Keratinocyte (primary cell): ENCODE measurements around the gene STK40. TPM values are rescaled to one million over a fixed set of nuclear protein-coding genes. Genes with fewer than 3 reads are reported as not detected.

Source experiments
- DNase-seq: peaks from one replicate; pipeline ENCODE4 v3.0.0-alpha.2; 2011; ENCODE audit warnings: low read depth, missing footprints, low spot score
- FAIRE-seq: peaks from 2 replicates; lab custom pipeline; 2011; peaks lifted over from hg19 to GRCh38; lab: Jason Lieb, UNC
- H2AFZ ChIP-seq: 2 replicates; pipeline ENCODE4 v1.6.0; 2012; ENCODE audit warnings: low read length, control low read depth, inconsistent platforms; ENCODE audit not compliant: control insufficient read depth
- H3K27ac ChIP-seq: 2 replicates; pipeline ENCODE4 v1.5.1; 2011; ENCODE audit warnings: low read length; ENCODE audit not compliant: control insufficient read depth, insufficient read depth
- H3K27me3 ChIP-seq: 3 replicates; pipeline ENCODE4 v1.6.0; 2011; ENCODE audit warnings: low read length; ENCODE audit not compliant: control insufficient read depth, insufficient read depth; ENCODE audit errors: extremely low read depth
- H3K36me3 ChIP-seq, 2 experiments: 2 replicates in 1 of 2; 3 replicates in 1 of 2; pipeline ENCODE4 v1.5.1; 2011; ENCODE audit warnings: low read length in 2 of 2, mild to moderate bottlenecking in 1 of 2; ENCODE audit not compliant: control insufficient read depth in 2 of 2, insufficient read depth in 2 of 2; ENCODE audit errors: extremely low read depth in 1 of 2
- H3K4me1 ChIP-seq: 3 replicates; pipeline ENCODE4 v1.5.1; 2011; ENCODE audit warnings: low read length; ENCODE audit not compliant: control insufficient read depth, insufficient read depth; ENCODE audit errors: extremely low read depth
- H3K4me2 ChIP-seq: 3 replicates; pipeline ENCODE4 v1.6.0; 2011; ENCODE audit warnings: low read depth, low read length; ENCODE audit not compliant: control insufficient read depth, insufficient read depth; ENCODE audit errors: extremely low read depth
- H3K4me3 ChIP-seq, 3 experiments: fragments of 200-600 bp in 1 of 3; sonication (generic) in 1 of 3; 2 replicates in 2 of 3; 3 replicates in 1 of 3; pipeline ENCODE4 v1.5.1; 2011 to 2016; ENCODE audit warnings: low read length in 3 of 3, mild to moderate bottlenecking in 3 of 3, control low read depth in 2 of 3, inconsistent platforms in 1 of 3, low read depth in 1 of 3, mixed read lengths in 1 of 3, mixed run types in 1 of 3, moderate library complexity in 1 of 3; ENCODE audit not compliant: control insufficient read depth in 2 of 3, insufficient read depth in 2 of 3; ENCODE audit errors: extremely low read depth in 1 of 3
- H3K79me2 ChIP-seq: 2 replicates; pipeline ENCODE4 v1.6.0; 2012; ENCODE audit warnings: low read length; ENCODE audit not compliant: control insufficient read depth, insufficient read depth
- H3K9ac ChIP-seq: 3 replicates; pipeline ENCODE4 v1.6.0; 2011; ENCODE audit warnings: low read length; ENCODE audit not compliant: control insufficient read depth, insufficient read depth; ENCODE audit errors: extremely low read depth
- H3K9me1 ChIP-seq: 3 replicates; pipeline ENCODE4 v1.6.0; 2011; ENCODE audit warnings: low read length; ENCODE audit not compliant: control insufficient read depth, insufficient read depth; ENCODE audit errors: extremely low read depth
- H3K9me3 ChIP-seq: 2 replicates; pipeline ENCODE4 v1.5.1; 2012; ENCODE audit warnings: low read depth, low read length; ENCODE audit not compliant: control insufficient read depth
- H4K20me1 ChIP-seq: 3 replicates; pipeline ENCODE4 v1.6.0; 2011; ENCODE audit warnings: low read length; ENCODE audit not compliant: control insufficient read depth, insufficient read depth; ENCODE audit errors: extremely low read depth
- CTCF ChIP-seq, 3 experiments: IDR thresholded peaks in 1 of 3; conservative IDR thresholded peaks in 1 of 3; optimal IDR thresholded peaks in 1 of 3; 2 replicates in 2 of 3; 3 replicates in 1 of 3; pipeline versions ENCODE3 to v1.5.1; 2011; ENCODE audit warnings: low read length in 3 of 3, mild to moderate bottlenecking in 3 of 3, moderate library complexity in 2 of 3, control low read depth in 1 of 3, inconsistent platforms in 1 of 3; ENCODE audit not compliant: insufficient read depth in 2 of 3; ENCODE audit errors: extremely low read depth in 1 of 3
- EZH2 ChIP-seq: IDR thresholded peaks from one replicate; pipeline ENCODE4 v1.6.1; 2012; ENCODE audit warnings: inconsistent platforms, mild to moderate bottlenecking, low read length, moderate library complexity
- dilution Hi-C: fragments of 300-500 bp; cut with MboI; formaldehyde crosslinking; loops from one replicate; pipeline ENCODE4 v1.7.0; 2020; ENCODE audit warnings: low sequenced_read_pairs; ENCODE audit not compliant: extremely low pct_ligation_motif_present
- polyA plus RNA-seq, 5 experiments: library from polyadenylated mRNA; depleted of rRNA in 3 of 5; stranded (reverse) in 3 of 5; stranded (forward) in 1 of 5; unstranded in 1 of 5; fragments of >200 nt; gene quantifications; 1 replicate in 1 of 5; 2 replicates in 3 of 5; 3 replicates in 1 of 5; pipeline versions ENCODE4 v1.2.1 to v1.2.3, GENCODE V29; 2011 to 2012; ENCODE audit warnings: missing spikeins in 2 of 5, low read depth in 1 of 5, low replicate concordance in 1 of 5

STK40 gene
- polyA plus RNA-seq, 1 donor (not counting 4 experiments of a cell fraction or from before 2014, with no cell fraction given) = 10.4 TPM

DNA sequence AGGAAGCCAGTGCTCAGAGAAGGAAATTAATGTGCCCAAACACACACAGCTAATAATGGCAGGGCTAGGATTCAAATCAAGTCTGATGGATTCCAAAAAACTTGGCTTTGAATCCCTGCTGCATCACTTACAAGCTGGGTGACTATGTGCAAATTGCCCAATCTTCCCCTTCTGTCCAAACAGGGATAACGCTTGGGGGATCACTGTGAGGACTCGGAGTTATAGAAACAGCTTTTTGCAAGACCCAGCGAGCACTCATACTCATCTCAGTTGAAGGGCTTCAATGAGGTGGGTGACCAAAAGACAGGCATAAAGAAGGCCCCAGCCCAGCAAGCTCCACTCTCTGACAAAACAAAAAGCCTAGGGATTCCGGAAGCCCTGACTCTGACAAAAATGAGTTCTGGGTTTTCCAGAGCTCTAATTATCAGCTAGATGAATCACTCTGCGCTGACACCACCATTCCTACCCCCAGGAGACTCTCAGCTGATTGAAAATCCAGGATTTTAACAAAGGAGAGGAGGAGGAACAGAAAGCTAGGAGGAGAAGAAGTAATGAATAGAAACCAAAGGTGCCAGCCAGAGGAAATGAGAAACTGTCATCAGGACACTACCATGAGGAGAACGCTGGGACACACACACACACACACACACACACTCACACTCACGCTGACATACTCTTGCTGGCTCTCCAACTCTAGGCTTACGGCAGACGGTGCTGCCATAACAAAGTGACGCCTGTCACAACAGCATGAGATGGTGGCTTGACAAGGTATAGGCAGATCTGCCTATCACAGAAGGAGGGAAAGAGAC lies 1.6 kb upstream of the STK40 start:
- Histone ChIP-seq H3K9me3 (no peaks in the 10 kb centered on the region), H3K9ac (peak overlapping the region; percentile 100), H3K79me2 (peaks cover 22% of the 10 kb centered on the region), H3K27me3 (no peaks in the 10 kb centered on the region), H3K4me2 (peak overlapping the region; percentile 99), H3K36me3 (peaks cover 5 to 17% of the 10 kb centered on the region in 2 experiments), H4K20me1 (peaks cover 7% of the 10 kb centered on the region), H3K4me1 (peaks cover 28% of the 10 kb centered on the region), H3K9me1 (no peaks in the 10 kb centered on the region), H2AFZ (no peak overlapping the region), H3K4me3 (peak overlapping the region in 2 of 3 experiments; percentile 8 to 89), H3K27ac (peak overlapping the region; percentile 100)
- dilution Hi-C loops = no loop called here
- no peak for TF ChIP-seq CTCF (optimal IDR thresholded peaks at IDR 0.05 in 1 of 3, IDR thresholded peaks at IDR 0.05 in 1 of 3, conservative IDR thresholded peaks at IDR 0.05 in 1 of 3; ENCODE audit: extremely low read depth in 1 of 3, insufficient read depth in 2 of 3, low read length in 3 of 3)
- TF ChIP-seq EZH2 = no peak
- DNase-seq (no peak), FAIRE-seq (no peak)

GRCh38 chr1:36386265-36387140 lies 779 bp upstream of the STK40 start:
- peaks cover 28% of the 10 kb centered on the region for H3K4me1 ChIP-seq

More at GRCh38 chr1:36386265-36387140, 779 bp upstream of the STK40 start:
- DNase-seq (peak; percentile 99), FAIRE-seq (peak; percentile 93)
- H3K79me2 ChIP-seq = peaks cover 29% of the 10 kb centered on the region
- no peaks in the 10 kb centered on the region for H3K9me3 ChIP-seq
- peak overlapping the region; percentile 99 for H3K4me2 ChIP-seq
- peaks cover 7% of the 10 kb centered on the region for H4K20me1 ChIP-seq
- H3K9me1 ChIP-seq = peaks cover 2% of the 10 kb centered on the region
- peak overlapping the region; percentile 42 for H2AFZ ChIP-seq
- TF ChIP-seq CTCF (optimal IDR thresholded peaks at IDR 0.05 in 1 of 3, IDR thresholded peaks at IDR 0.05 in 1 of 3, conservative IDR thresholded peaks at IDR 0.05 in 1 of 3; ENCODE audit: extremely low read depth in 1 of 3, insufficient read depth in 2 of 3, low read length in 3 of 3) (no peak), EZH2 (no peak)
- dilution Hi-C loops = no loop called here
- H3K4me3 ChIP-seq = peak overlapping the region; percentile 36 to 89 (median 72)
- no peaks in the 10 kb centered on the region for H3K27me3 ChIP-seq
- peak overlapping the region; percentile 100 for H3K9ac ChIP-seq
- peak overlapping the region; percentile 100 for H3K27ac ChIP-seq
- peaks cover 2 to 17% of the 10 kb centered on the region in 2 experiments for H3K36me3 ChIP-seq
